GM23338 (cell line): ENCODE measurements around the gene SAMHD1.

Source experiments
- CREB1 ChIP-seq: fragments of 250-450 bp; sonication (Bioruptor Pico); IDR thresholded peaks from 2 replicates; pipeline ENCODE4 v1.5.0; 2020; ENCODE audit warnings: low read depth, mild to moderate bottlenecking, moderate library complexity
- CTCF ChIP-seq, 2 experiments: fragments of 200-600 bp in 1 of 2; sonication (generic) in 1 of 2; conservative IDR thresholded peaks; 2 replicates each; pipeline versions ENCODE4 v1.5.1 to v1.6.1; 2016 to 2017; ENCODE audit warnings: antibody characterized with exemption in 2 of 2, low read depth in 2 of 2, mild to moderate bottlenecking in 2 of 2, moderate library complexity in 1 of 2
- EZH2 ChIP-seq: fragments of 200-600 bp; sonication (generic); IDR thresholded peaks from one replicate; pipeline ENCODE4 v1.8.0; 2017; ENCODE audit warnings: antibody characterized with exemption, mild to moderate bottlenecking, low read depth; ENCODE audit not compliant: unreplicated experiment
- EZH2phosphoT487 ChIP-seq: fragments of 200-600 bp; sonication (generic); IDR thresholded peaks from one replicate; pipeline ENCODE4 v1.8.1; 2018; ENCODE audit warnings: antibody characterized with exemption; ENCODE audit not compliant: unreplicated experiment
- POLR2AphosphoS5 ChIP-seq: IDR thresholded peaks from 2 replicates; pipeline ENCODE4 v1.6.1; 2016; ENCODE audit warnings: antibody characterized with exemption, low read depth
- STAT1 ChIP-seq: IDR thresholded peaks from one replicate; pipeline ENCODE4 v1.6.1; 2016; ENCODE audit warnings: antibody characterized with exemption; ENCODE audit not compliant: unreplicated experiment
- ZNF114 ChIP-seq: fragments of 250-450 bp; sonication (Bioruptor Pico); IDR thresholded peaks from 2 replicates; pipeline ENCODE4 v1.5.0; 2020; ENCODE audit warnings: mild to moderate bottlenecking, moderate library complexity

GRCh38 chr20:36852187-36852586 is 99.3 kb downstream of the SAMHD1 start:
- TF ChIP-seq CTCF (conservative IDR thresholded peaks at IDR 0.05; ENCODE audit: low read depth in 2 of 2) = no peak
- no peak for TF ChIP-seq POLR2AphosphoS5
- TF ChIP-seq EZH2 = no peak
- TF ChIP-seq EZH2phosphoT487 = no peak
- no peak for TF ChIP-seq STAT1
- no peak for TF ChIP-seq CREB1
- no peak for TF ChIP-seq ZNF114 (CRISPR knock-in tag)
